ENCODE data around the gene CLDND2. TPM values are rescaled to one million over a fixed set of nuclear protein-coding genes. Genes with fewer than 3 reads are reported as not detected.

Gene CLDND2
- polyA plus RNA-seq, 1 of the 3 experiments (the other 2 are of a cell fraction) = 0.26 TPM

GRCh38 chr19:51380379-51380778, 11.6 kb upstream of the CLDND2 start:
- H3K9me2 ChIP-seq = no peaks in the 10 kb centered on the region
- no peaks in the 10 kb centered on the region for H4K20me1 ChIP-seq (ENCODE audit: insufficient read depth)
- no peak overlapping the region for H3K4me3 ChIP-seq (ENCODE audit: low read depth in 2 of 2, low read length in 1 of 2)
- no peak for DNase-seq
- H3K36me3 ChIP-seq (replicated peaks in 1 of 2; ENCODE audit: control insufficient read depth in 1 of 2, insufficient read depth in 2 of 2, low read length in 1 of 2) = no peaks in the 10 kb centered on the region
- no peak overlapping the region for H3K4me2 ChIP-seq
- no peaks in the 10 kb centered on the region for H3K9me3 ChIP-seq
- ChIA-PET CTCF (interaction anchor here (1.8 kb wide), 1 partner anchor 12 kb away, joined by 5 read pairs; the partner anchor contains the start of gene CLDND2), POLR2A (no interaction called here)
- WGBS (ENCODE audit: low lambda C conversion rate) = 55% methylated on average over 9 of the region's 9 CpGs
- no peaks in the 10 kb centered on the region for H3K27me3 ChIP-seq (ENCODE audit: insufficient read depth)
- no peaks in the 10 kb centered on the region for H3K79me2 ChIP-seq (ENCODE audit: insufficient read depth)
- H3K4me1 ChIP-seq (ENCODE audit: control insufficient read depth in 1 of 2, insufficient read depth in 2 of 2, low read depth in 1 of 2, low read length in 1 of 2) = no peaks in the 10 kb centered on the region
- no peak overlapping the region for H3K27ac ChIP-seq (ENCODE audit: low read depth in 2 of 2, low read length in 1 of 2)
- TF ChIP-seq ELF1 (IDR thresholded peaks at IDR 0.05) (no peak), FOXJ3 (CRISPR knock-in tag; IDR thresholded peaks at IDR 0.05) (no peak), TCF12 (IDR thresholded peaks at IDR 0.05) (no peak), RFX5 (IDR thresholded peaks at IDR 0.05; ENCODE audit: low read length) (no peak), ZBTB33 (IDR thresholded peaks at IDR 0.05; ENCODE audit: borderline replicate concordance, low read depth) (no peak), YY1 (IDR thresholded peaks at IDR 0.05; ENCODE audit: low read depth) (no peak), TAF1 (IDR thresholded peaks at IDR 0.05; ENCODE audit: borderline replicate concordance, low read depth, low read length) (no peak), FOSL2 (IDR thresholded peaks at IDR 0.05; ENCODE audit: borderline replicate concordance, low read depth) (no peak), MEF2A (IDR thresholded peaks at IDR 0.05; ENCODE audit: borderline replicate concordance, low read depth) (no peak), USF2 (IDR thresholded peaks at IDR 0.05; ENCODE audit: borderline replicate concordance, low read depth, low read length) (no peak), FOXM1 (IDR thresholded peaks at IDR 0.05; ENCODE audit: low read depth) (no peak), RXRA (IDR thresholded peaks at IDR 0.05; ENCODE audit: borderline replicate concordance, low read depth) (no peak), NRF1 (IDR thresholded peaks at IDR 0.05; ENCODE audit: low read depth, low read length) (no peak), RCOR1 (IDR thresholded peaks at IDR 0.05; ENCODE audit: low read length) (no peak), CHD2 (IDR thresholded peaks at IDR 0.05; ENCODE audit: low read length, partially characterized antibody) (no peak), REST (IDR thresholded peaks at IDR 0.05; ENCODE audit: low read depth, low read length) (no peak), USF1 (IDR thresholded peaks at IDR 0.05; ENCODE audit: borderline replicate concordance, low read depth) (no peak)
- no peak overlapping the region for H2AFZ ChIP-seq (ENCODE audit: low read depth)
- H3K9ac ChIP-seq = no peak overlapping the region
- H3F3A ChIP-seq (replicated peaks; ENCODE audit: insufficient read depth) = no peaks in the 10 kb centered on the region
